ENCODE measurements around the gene RALGDS. TPM values are rescaled to one million over a fixed set of nuclear protein-coding genes. Genes with fewer than 3 reads are reported as not detected.

RALGDS gene
- total RNA-seq, 1 donor from 2014 or later, result 78.8 TPM

GRCh38 chr9:133127340-133127981 is 6.4 kb upstream of the RALGDS start:
- no peaks in the 10 kb centered on the region for H3K9me3 Mint-ChIP-seq

GRCh38 chr9:133126697-133127339 is 5.8 kb upstream of the RALGDS start:
- Mint-ChIP-seq H3K27me3 (ENCODE audit: low read depth) (no peaks in the 10 kb centered on the region), H3K36me3 (ENCODE audit: low read depth) (peaks cover 16% of the 10 kb centered on the region), H3K4me3 (ENCODE audit: low read depth) (peak overlapping the region; percentile 30), H3K27ac (peak overlapping the region; percentile 79), H3K9me3 (no peaks in the 10 kb centered on the region), H3K4me1 (ENCODE audit: low read depth) (peaks cover 41% of the 10 kb centered on the region)
- DNase-seq (ENCODE audit: low spot score), result no peak
- intact Hi-C loops (cut with micrococcal nuclease), result no loop called here

More at GRCh38 chr9:133127340-133127981, 6.4 kb upstream of the RALGDS start:
- Mint-ChIP-seq H3K27me3 (ENCODE audit: low read depth) (no peaks in the 10 kb centered on the region), H3K4me1 (ENCODE audit: low read depth) (peaks cover 47% of the 10 kb centered on the region), H3K36me3 (ENCODE audit: low read depth) (peaks cover 20% of the 10 kb centered on the region), H3K27ac (peak overlapping the region; percentile 48), H3K4me3 (ENCODE audit: low read depth) (no peak overlapping the region)
- intact Hi-C loops (cut with micrococcal nuclease), result no loop called here
- no peak for DNase-seq (ENCODE audit: low spot score)

- intact Hi-C loops (cut with micrococcal nuclease), result no loop called here
- Mint-ChIP-seq H3K4me3 (ENCODE audit: low read depth) (peak overlapping the region; percentile 30), H3K27ac (peak overlapping the region; percentile 79), H3K9me3 (no peaks in the 10 kb centered on the region), H3K4me1 (ENCODE audit: low read depth) (peaks cover 40% of the 10 kb centered on the region), H3K27me3 (ENCODE audit: low read depth) (no peaks in the 10 kb centered on the region), H3K36me3 (ENCODE audit: low read depth) (peaks cover 16% of the 10 kb centered on the region)
- DNase-seq (ENCODE audit: low spot score), result no peak
Observed at GRCh38 chr9:133125941-133126696, 5.1 kb upstream of the RALGDS start.

DNA sequence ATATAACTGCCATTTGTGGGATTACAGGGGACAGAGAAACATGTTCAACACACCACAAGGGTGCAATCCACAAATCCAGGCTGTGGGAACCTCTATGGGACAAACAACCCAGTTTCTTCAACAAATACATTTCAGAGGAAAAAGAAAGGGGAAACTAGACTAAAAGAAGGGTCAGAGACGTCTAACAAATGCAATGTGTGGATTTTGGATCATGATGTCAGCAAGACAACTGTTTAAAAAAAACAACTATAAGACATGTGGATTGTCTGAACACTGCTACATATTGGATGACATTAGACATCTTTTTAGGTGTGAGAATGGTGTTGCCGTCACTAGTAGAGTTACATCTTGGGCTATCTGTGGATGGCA is 3.9 kb upstream of the RALGDS start:
- peak overlapping the region; percentile 23 for H3K27ac Mint-ChIP-seq
- no peaks in the 10 kb centered on the region for H3K9me3 Mint-ChIP-seq
- intact Hi-C loops (cut with micrococcal nuclease), result no loop called here
- no peaks in the 10 kb centered on the region for H3K27me3 Mint-ChIP-seq (ENCODE audit: low read depth)
- peaks cover 12% of the 10 kb centered on the region for H3K36me3 Mint-ChIP-seq (ENCODE audit: low read depth)
- H3K4me1 Mint-ChIP-seq (ENCODE audit: low read depth), result peaks cover 35% of the 10 kb centered on the region
- no peak overlapping the region for H3K4me3 Mint-ChIP-seq (ENCODE audit: low read depth)
- no peak for DNase-seq (ENCODE audit: low spot score)

DNA sequence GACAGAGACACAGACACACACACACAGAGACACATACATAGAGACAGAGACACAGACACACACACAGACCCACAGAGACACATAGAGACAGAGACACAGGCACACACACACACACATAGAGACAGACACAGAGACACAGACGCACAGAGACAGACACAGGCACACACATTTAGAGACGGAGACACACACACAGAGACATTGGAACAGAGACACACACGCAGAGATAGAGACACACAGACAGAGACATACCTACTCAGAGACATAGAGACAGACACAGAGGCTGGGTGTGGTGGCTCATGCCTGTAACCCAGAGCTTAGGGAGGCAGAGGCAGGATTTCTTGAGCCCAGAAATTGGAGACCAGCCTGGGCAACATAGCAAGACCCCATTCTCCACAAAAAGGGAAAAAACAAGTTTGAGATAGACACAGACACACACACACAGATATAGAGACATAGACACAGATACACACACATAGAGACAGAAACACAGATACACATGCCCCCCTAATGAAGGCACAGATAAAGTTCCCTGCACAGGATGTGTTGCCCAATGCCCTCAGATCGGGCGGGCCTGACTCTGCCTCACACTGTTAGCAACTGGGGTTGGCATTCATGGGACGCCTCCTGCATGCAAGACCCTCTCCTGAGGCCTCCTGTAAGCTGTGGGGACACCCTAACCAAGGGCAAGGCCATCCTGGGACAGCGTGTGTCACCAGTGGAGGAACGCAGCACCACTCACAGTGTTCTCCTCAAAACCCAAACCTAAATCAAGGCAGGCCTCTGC is 3.3 kb upstream of the RALGDS start:
- H3K27me3 Mint-ChIP-seq (ENCODE audit: low read depth), result no peaks in the 10 kb centered on the region
- peaks cover 33% of the 10 kb centered on the region for H3K4me1 Mint-ChIP-seq (ENCODE audit: low read depth)
- peak overlapping the region; percentile 2 for H3K27ac Mint-ChIP-seq
- DNase-seq (ENCODE audit: low spot score), result no peak
- intact Hi-C loops (cut with micrococcal nuclease), result no loop called here
- H3K36me3 Mint-ChIP-seq (ENCODE audit: low read depth), result peaks cover 12% of the 10 kb centered on the region
- H3K4me3 Mint-ChIP-seq (ENCODE audit: low read depth), result no peak overlapping the region
- H3K9me3 Mint-ChIP-seq, result no peaks in the 10 kb centered on the region

DNA sequence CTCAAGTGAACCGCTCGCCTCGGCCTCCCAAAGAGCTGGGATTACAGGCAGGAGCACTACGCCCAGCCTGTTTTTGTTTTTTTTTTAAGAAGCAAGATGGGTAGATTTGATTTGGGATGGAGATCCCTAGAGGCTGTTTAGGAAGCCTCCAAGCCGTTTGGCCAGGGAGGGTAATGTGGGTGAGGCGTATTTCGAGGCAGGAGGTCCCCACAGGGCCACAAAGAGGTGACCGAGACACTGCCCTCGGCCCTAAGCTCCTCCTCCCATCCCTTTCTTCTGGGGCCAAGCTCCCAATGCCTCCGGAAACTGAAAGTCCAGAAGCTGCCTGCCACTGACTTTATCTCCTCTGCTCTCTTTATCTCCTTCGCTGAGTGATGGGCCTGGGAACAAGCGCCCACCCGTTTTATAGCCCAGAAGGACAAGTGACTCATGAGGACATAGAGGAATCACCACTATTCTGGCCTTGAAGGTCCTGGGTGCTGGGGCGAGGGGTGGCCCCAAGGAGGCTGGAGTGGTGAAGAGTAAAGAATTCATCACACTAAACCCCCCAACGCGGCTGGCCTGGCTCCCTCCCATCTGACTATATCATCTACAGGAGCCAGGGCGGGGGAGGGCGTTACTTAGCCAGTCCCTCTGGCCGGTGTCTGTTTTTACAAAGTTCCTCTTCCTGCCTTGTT is 2.0 kb upstream of the RALGDS start:
- Mint-ChIP-seq H3K4me3 (ENCODE audit: low read depth) (no peak overlapping the region), H3K4me1 (ENCODE audit: low read depth) (peaks cover 36% of the 10 kb centered on the region), H3K9me3 (no peaks in the 10 kb centered on the region), H3K27ac (peak overlapping the region; percentile 30), H3K36me3 (ENCODE audit: low read depth) (peaks cover 12% of the 10 kb centered on the region), H3K27me3 (ENCODE audit: low read depth) (no peaks in the 10 kb centered on the region)
- no peak for DNase-seq (ENCODE audit: low spot score)
- intact Hi-C loops (cut with micrococcal nuclease), result no loop called here

- peaks cover 34% of the 10 kb centered on the region for H3K4me1 Mint-ChIP-seq (ENCODE audit: low read depth)
- H3K27ac Mint-ChIP-seq, result peak overlapping the region; percentile 30
- H3K36me3 Mint-ChIP-seq (ENCODE audit: low read depth), result peaks cover 14% of the 10 kb centered on the region
- H3K4me3 Mint-ChIP-seq (ENCODE audit: low read depth), result no peak overlapping the region
- no peaks in the 10 kb centered on the region for H3K9me3 Mint-ChIP-seq
- no peaks in the 10 kb centered on the region for H3K27me3 Mint-ChIP-seq (ENCODE audit: low read depth)
- intact Hi-C loops (cut with micrococcal nuclease), result no loop called here
- DNase-seq (ENCODE audit: low spot score), result no peak
Observed at GRCh38 chr9:133122605-133122934, 1.5 kb upstream of the RALGDS start.

DNA sequence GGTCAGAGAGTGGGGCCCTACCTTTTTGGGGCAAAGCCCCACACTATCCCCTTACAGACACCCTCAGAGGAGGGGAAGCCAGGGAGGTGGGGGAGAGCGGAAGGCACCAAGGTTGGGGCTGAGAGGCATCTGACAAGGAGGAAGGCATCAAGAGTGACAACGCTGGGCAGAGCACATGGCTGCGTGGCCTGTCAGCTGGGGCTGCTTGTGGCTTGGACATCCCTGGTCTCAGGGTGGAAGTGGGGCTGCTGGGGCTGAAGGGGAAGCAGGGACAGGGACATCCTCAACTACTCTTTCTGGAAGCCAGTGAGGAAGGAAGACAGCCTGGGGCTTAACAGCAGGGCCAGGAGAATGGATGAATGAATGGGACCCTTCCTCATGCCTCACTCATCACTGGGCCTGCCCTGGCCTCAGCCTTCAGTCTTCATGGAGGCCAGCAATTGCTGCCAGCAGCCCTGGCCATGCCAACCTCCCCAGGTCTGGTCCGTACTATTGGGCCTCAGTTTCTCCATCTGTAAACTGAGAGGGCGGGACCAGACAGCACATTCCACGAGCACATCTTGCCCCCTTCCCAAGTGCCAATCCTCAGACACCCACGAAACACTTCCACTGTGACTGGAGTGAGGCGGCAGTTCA is 993 bp upstream of the RALGDS start:
- Mint-ChIP-seq H3K9me3 (no peaks in the 10 kb centered on the region), H3K4me1 (ENCODE audit: low read depth) (peaks cover 36% of the 10 kb centered on the region), H3K27me3 (ENCODE audit: low read depth) (no peaks in the 10 kb centered on the region), H3K27ac (peak overlapping the region; percentile 66), H3K36me3 (ENCODE audit: low read depth) (peaks cover 17% of the 10 kb centered on the region), H3K4me3 (ENCODE audit: low read depth) (peak overlapping the region; percentile 34)
- intact Hi-C loops (cut with micrococcal nuclease), result loop anchor here (1.0 kb wide), 2 partner anchors 11 to 27 kb away; no protein-coding TSS in a partner anchor
- no peak for DNase-seq (ENCODE audit: low spot score)

GRCh38 chr9:133120501-133121197 is 391 bp downstream of the RALGDS start:
- intact Hi-C loops (cut with micrococcal nuclease), result loop anchor here (1.0 kb wide), 2 partner anchors 13 to 29 kb away; no protein-coding TSS in a partner anchor
- H3K27me3 Mint-ChIP-seq (ENCODE audit: low read depth), result no peaks in the 10 kb centered on the region

GRCh38 chr9:133119846-133120500 is 1.1 kb downstream of the RALGDS start:
- Mint-ChIP-seq H3K4me1 (ENCODE audit: low read depth) (peaks cover 39% of the 10 kb centered on the region), H3K4me3 (ENCODE audit: low read depth) (peak overlapping the region; percentile 80), H3K27me3 (ENCODE audit: low read depth) (no peaks in the 10 kb centered on the region), H3K27ac (peak overlapping the region; percentile 35), H3K36me3 (ENCODE audit: low read depth) (peaks cover 13% of the 10 kb centered on the region), H3K9me3 (no peaks in the 10 kb centered on the region)
- no peak for DNase-seq (ENCODE audit: low spot score)
- intact Hi-C loops (cut with micrococcal nuclease), result no loop called here

More at GRCh38 chr9:133120501-133121197, 391 bp downstream of the RALGDS start:
- H3K4me1 Mint-ChIP-seq (ENCODE audit: low read depth), result peaks cover 34% of the 10 kb centered on the region
- no peak for DNase-seq (ENCODE audit: low spot score)
- peak overlapping the region; percentile 80 for H3K4me3 Mint-ChIP-seq (ENCODE audit: low read depth)
- H3K9me3 Mint-ChIP-seq, result no peaks in the 10 kb centered on the region
- H3K36me3 Mint-ChIP-seq (ENCODE audit: low read depth), result peaks cover 13% of the 10 kb centered on the region
- H3K27ac Mint-ChIP-seq, result peak overlapping the region; percentile 59
